GDM1 (cell line): ENCODE measurements around the gene EXT2.

Source experiments
- DNase-seq: peaks from one replicate; lab custom pipeline; 2025; lab: John Stamatoyannopoulos, UW

Gene EXT2

GRCh38 chr11:44095506-44096359 is at the start of gene EXT2:
Gene EXT2, plus strand, starts transcription at chr11:44095678. Its CDS starts 12,035 bp downstream, at chr11:44107713.
- DNase-seq: peak; percentile 74

- DNase-seq: no peak
These were observed 49.3 kb upstream of the EXT2 start for GRCh38 chr11:44046182-44046581.

GRCh38 chr11:44047298-44047697 is 48.2 kb upstream of the EXT2 start:
- no peak for DNase-seq

- DNase-seq: no peak
These were observed 47.5 kb upstream of the EXT2 start, which contains the start of gene ACCSL for GRCh38 chr11:44047931-44048431. Gene ACCSL, plus strand, starts transcription at chr11:44047981. Its CDS starts 56 bp downstream, at chr11:44048037.

GRCh38 chr11:44049832-44050231 is 45.6 kb upstream of the EXT2 start:
- DNase-seq: no peak

- DNase-seq: no peak
These were observed 44.3 kb upstream of the EXT2 start for GRCh38 chr11:44051171-44051570.

- no peak for DNase-seq
These were observed 38.1 kb upstream of the EXT2 start for GRCh38 chr11:44057340-44057739.

- no peak for DNase-seq
These were observed 37.2 kb upstream of the EXT2 start for GRCh38 chr11:44058275-44058674.

- no peak for DNase-seq
These were observed 30.3 kb upstream of the EXT2 start for GRCh38 chr11:44065161-44065661.

GRCh38 chr11:44065841-44066731 is 29.4 kb upstream of the EXT2 start, which contains the start of gene ACCS:
Gene ACCS, plus strand, starts transcription at chr11:44066270. Its CDS starts 1,358 bp downstream, at chr11:44067628.
- peak; percentile 68 for DNase-seq

GRCh38 chr11:44066732-44067141 is 28.7 kb upstream of the EXT2 start:
- DNase-seq: no peak

GRCh38 chr11:44067266-44067665 is 28.2 kb upstream of the EXT2 start:
- no peak for DNase-seq

- DNase-seq: no peak
These were observed 27.3 kb upstream of the EXT2 start for GRCh38 chr11:44068180-44068579.

- DNase-seq: no peak
These were observed 24.3 kb upstream of the EXT2 start for GRCh38 chr11:44071157-44071556.

- DNase-seq: no peak
These were observed 22.5 kb upstream of the EXT2 start for GRCh38 chr11:44072757-44073658.

GRCh38 chr11:44078794-44079193 is 16.7 kb upstream of the EXT2 start:
- no peak for DNase-seq

- DNase-seq: no peak
These were observed 16.1 kb upstream of the EXT2 start for GRCh38 chr11:44079376-44079775.

- no peak for DNase-seq
These were observed 14.5 kb upstream of the EXT2 start for GRCh38 chr11:44080951-44081350.

GRCh38 chr11:44082645-44083044 is 12.8 kb upstream of the EXT2 start:
- DNase-seq: no peak

GRCh38 chr11:44083433-44083832 is 12.0 kb upstream of the EXT2 start:
- DNase-seq: no peak

- DNase-seq: no peak
These were observed 11.6 kb upstream of the EXT2 start for GRCh38 chr11:44083906-44084305.
